GM19328 (cell line): ENCODE measurements around the gene CCDC171.
"Not testable (repeated sequence)": the region's sequence is repeated elsewhere in the genome, so short reads cannot be mapped to it uniquely, and the experiment has no call there.

ENCODE experiments used
- ATAC-seq: cut with Tn5 transposase; IDR thresholded peaks from one replicate; pipeline ENCODE4 v1.9.1; 2021; ENCODE audit warnings: mild to moderate bottlenecking, moderate library complexity; ENCODE audit not compliant: unreplicated experiment

The CCDC171 gene

GRCh38 chr9:15552636-15553527 is at the start of gene CCDC171:
CCDC171 (plus strand) TSS chr9:15553043; CDS start chr9:15564089, 11,046 bp downstream.
- ATAC-seq, result peak; percentile 69

- ATAC-seq, result no peak
These were observed 46.9 kb upstream of the CCDC171 start for GRCh38 chr9:15505921-15506320.

- ATAC-seq, result peak; percentile 32
These were observed 42.7 kb upstream of the CCDC171 start for GRCh38 chr9:15509931-15510788.

GRCh38 chr9:15510789-15511575 is 41.9 kb upstream of the CCDC171 start, which contains the start of gene PSIP1:
PSIP1 (minus strand) TSS chr9:15510970; CDS start chr9:15510188, 782 bp downstream.
- ATAC-seq, result peak; percentile 65

GRCh38 chr9:15512204-15512603 is 40.6 kb upstream of the CCDC171 start:
- ATAC-seq, result no peak

- no peak for ATAC-seq
These were observed 40.0 kb upstream of the CCDC171 start for GRCh38 chr9:15512889-15513288.

GRCh38 chr9:15513335-15513734 is 39.5 kb upstream of the CCDC171 start:
- no peak for ATAC-seq

GRCh38 chr9:15519831-15520230 is 33.0 kb upstream of the CCDC171 start:
- no peak for ATAC-seq

- ATAC-seq, result no peak
These were observed 31.6 kb upstream of the CCDC171 start for GRCh38 chr9:15521254-15521653.

- no peak for ATAC-seq
These were observed 30.6 kb upstream of the CCDC171 start for GRCh38 chr9:15522130-15522755.

- no peak for ATAC-seq
These were observed 27.9 kb upstream of the CCDC171 start for GRCh38 chr9:15524845-15525455.

GRCh38 chr9:15525958-15526357 is 26.9 kb upstream of the CCDC171 start:
- ATAC-seq, result no peak

- not testable (repeated sequence) for ATAC-seq
These were observed 25.8 kb upstream of the CCDC171 start for GRCh38 chr9:15527035-15527434.

GRCh38 chr9:15529566-15530324 is 23.1 kb upstream of the CCDC171 start:
- peak; percentile 70 for ATAC-seq

- no peak for ATAC-seq
These were observed 21.5 kb upstream of the CCDC171 start for GRCh38 chr9:15531380-15531779.

GRCh38 chr9:15541872-15542271 is 11.0 kb upstream of the CCDC171 start:
- ATAC-seq, result no peak

GRCh38 chr9:15542624-15543023 is 10.2 kb upstream of the CCDC171 start:
- ATAC-seq, result no peak

GRCh38 chr9:15543047-15543813 is 9.6 kb upstream of the CCDC171 start:
- ATAC-seq, result no peak
